GM21367 (cell line): ENCODE measurements around the gene MIX23.

Source experiments
- ATAC-seq: cut with Tn5 transposase; IDR thresholded peaks from one replicate; pipeline ENCODE4 v1.9.1; 2021; ENCODE audit not compliant: unreplicated experiment

Gene MIX23

DNA sequence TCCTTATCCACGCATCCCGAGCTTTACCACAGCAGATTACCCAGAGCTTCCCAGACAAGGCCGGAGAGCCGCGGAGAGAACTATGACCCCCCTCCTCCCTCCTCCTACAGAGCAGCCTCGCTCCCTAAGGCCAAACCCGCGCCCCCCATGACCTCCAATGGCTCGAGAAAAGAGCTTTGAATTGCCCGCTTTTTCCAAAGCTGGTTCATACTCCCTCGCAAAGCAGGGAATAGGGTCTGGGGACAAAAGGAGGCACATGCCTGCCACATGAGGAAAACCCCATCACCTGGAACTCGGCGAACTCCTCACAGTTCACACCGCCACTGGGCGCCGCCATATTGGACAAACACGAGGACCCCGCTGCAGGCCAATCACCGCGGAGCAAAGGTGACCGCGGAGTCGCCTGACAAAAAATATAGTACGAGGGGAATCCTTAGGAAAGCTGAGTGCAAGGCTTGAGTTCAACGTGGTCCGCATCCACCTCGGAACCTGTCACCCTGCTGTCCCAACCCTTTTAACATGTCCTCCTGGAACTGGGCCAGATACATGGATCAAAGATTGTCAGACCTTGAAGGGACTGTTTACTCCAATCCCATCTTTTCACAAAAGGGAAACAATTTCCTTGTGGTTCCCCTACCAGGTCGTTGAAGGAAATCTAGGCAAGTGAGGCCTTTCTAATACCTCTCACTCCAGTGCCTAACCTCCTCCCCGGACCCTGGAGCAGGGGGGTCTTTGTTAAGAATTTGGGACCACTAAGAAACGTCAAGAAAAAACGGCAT lies at the start of gene MIX23:
Gene MIX23 (minus strand): TSS at position 344 of the 779 bp plus-strand sequence. CDS start 7 bp downstream, at position 337.
- peak; percentile 39 for ATAC-seq

GRCh38 chr3:122430371-122430770 lies 47.3 kb upstream of the MIX23 start:
- no peak for ATAC-seq

DNA sequence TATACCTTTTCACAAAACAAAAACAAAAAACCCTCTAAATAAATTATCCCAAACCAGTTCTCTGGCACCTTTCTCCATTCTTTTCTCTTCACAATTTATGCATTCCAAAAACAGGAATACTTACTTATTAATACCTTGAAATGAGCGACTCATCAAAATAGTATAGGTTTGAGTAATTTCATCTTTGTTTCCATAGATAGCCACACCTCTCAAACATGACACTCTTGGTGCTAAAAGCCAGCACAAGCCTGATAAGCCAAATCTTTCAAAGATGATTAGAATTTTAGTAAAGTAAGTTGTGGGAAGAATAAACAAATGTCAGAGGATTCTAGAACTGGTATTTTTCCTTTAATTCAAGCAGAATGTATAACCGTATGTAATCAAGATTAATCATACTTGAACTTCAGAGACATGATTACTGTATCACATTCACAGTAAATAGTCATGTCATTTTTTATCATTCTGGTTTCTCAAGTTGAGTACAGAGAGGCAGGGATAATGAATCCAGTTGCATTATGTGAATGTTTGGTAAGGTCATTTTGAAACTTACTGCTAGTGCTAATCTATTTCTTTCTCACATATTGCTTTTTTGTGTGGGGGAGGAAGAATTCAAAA lies 44.9 kb upstream of the MIX23 start:
- ATAC-seq, result no peak

DNA sequence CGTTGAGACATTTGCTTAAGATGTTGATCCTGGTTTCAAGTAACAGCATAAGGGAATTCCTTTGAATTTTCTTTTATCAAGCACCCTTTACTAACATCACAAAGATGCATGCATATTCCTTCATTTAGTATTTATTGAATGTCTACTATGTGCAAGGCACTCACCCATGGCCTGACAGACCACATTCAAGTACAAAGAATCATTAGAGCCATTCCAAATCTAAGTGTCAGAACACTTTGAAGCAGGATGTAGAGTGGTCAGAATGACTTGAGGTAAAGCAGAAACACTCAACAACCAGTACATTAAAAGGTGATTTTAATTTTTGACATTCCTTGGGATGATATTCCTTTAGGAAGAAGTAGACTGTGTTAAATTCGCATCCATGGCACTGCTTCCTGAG lies 38.8 kb upstream of the MIX23 start:
- ATAC-seq, result no peak

- no peak for ATAC-seq
Measured at GRCh38 chr3:122421101-122421500, 38.1 kb upstream of the MIX23 start.

DNA sequence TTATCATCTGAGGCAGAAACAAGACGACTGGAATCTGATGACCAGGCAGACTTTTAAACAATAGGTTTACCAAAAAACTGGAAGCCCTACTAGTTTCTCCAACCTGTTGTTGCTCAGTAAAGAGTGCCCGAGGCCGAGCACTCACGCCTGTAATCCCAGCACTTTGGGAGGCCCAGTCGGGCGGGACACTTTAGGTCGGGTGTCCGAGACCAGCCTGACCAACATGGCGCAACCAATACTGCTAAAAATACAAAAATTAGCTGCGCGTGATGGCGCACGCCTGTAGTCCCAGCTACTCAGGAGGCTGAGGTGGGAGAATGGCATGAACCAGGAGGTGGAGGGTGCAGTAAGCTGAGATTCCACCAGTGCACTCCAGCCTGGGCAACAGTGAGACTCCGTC lies 33.9 kb upstream of the MIX23 start:
- no peak for ATAC-seq

- peak; percentile 81 for ATAC-seq
Measured at GRCh38 chr3:122415762-122416654, 33.0 kb upstream of the MIX23 start, which contains the start of gene WDR5B. WDR5B (minus strand) TSS chr3:122416062; CDS start chr3:122415528, 534 bp downstream.

- ATAC-seq, result peak; percentile 43
Measured at GRCh38 chr3:122415104-122415744, 32.2 kb upstream of the MIX23 start.

GRCh38 chr3:122414391-122414790 lies 31.4 kb upstream of the MIX23 start:
- no peak for ATAC-seq

DNA sequence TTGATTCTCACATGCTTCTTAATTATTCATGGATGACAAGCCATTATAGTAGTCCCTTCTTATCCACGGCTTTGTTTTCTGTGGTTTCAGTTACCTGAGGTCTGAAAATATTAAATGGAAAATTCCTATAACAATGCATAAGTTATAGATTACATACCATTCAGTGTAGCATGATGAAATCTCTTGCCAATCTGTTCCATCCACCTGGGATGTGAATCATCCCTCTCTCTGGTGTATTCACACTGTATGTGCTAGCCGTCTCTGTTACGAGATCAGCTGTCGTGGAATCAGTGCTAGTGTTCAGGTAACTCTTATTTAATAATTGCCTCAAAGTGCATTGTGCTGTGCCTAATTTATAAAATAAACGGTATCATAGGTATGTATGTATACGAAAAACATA lies 27.6 kb upstream of the MIX23 start:
- ATAC-seq, result no peak

DNA sequence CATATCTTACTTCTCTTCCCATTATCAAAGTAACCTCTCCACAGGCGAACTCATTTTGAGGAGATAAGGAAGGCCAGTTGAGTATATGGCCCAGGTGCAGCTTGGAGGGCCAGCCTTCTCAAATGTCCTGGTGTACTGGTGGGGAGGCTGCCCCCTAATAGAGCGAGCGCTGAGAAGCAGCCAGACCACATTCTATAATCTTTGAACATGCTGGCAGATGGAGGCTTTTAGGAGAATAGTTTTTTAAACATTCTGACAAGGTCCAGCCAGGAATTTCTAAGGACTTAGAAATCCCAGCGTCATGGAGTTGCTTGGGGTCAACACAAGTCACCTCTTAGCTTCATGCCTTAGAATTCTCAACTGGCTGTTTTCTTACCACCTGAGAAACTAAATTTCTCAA lies 27.1 kb upstream of the MIX23 start:
- no peak for ATAC-seq

DNA sequence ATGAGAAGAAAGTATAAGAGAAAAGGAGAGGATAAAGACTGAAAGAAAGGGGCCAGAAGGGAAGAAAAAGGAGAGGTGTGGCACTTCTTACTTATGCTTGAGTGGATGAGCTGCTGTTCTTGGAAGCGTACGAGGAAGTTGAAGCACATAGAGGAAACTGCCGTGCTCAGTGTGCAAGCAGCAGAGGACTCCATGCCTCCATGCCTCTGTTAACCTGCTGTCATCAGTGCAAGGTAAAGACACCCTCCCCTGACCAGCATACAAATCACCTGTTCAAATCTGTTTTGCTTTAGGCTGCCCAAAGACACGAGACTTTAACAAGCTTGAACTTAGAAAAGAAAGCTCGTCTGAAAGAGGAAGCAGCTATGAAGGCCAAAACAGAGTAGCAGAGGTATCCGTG lies 26.4 kb upstream of the MIX23 start:
- ATAC-seq, result no peak

GRCh38 chr3:122407946-122408345 lies 24.9 kb upstream of the MIX23 start:
- ATAC-seq, result no peak

- ATAC-seq, result no peak
Measured at GRCh38 chr3:122406198-122406597, 23.2 kb upstream of the MIX23 start.

- no peak for ATAC-seq
Measured at GRCh38 chr3:122405015-122405414, 22.0 kb upstream of the MIX23 start.

DNA sequence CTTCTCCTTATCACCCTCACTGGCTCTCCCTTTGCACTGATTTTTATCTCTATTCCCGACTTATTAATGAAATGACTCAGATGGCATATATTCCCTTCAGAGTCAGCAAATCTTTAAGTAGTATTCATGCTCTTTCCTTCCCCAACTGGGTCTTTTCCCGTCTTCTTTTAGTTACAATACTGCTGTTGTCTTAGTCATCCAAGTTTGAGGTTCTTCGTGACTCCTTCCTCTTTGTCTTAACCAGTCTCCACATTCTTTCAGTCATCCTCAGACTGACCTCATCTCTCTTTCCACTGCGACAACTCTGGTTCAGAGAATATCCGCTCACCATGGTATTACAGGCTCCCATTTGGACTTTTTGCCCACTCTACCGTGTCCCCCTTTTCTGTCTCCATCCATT lies 20.5 kb upstream of the MIX23 start:
- ATAC-seq, result no peak

GRCh38 chr3:122398920-122399319 lies 15.9 kb upstream of the MIX23 start:
- ATAC-seq, result no peak

- ATAC-seq, result no peak
Measured at GRCh38 chr3:122397201-122397600, 14.2 kb upstream of the MIX23 start.

- no peak for ATAC-seq
Measured at GRCh38 chr3:122396511-122396910, 13.5 kb upstream of the MIX23 start.

DNA sequence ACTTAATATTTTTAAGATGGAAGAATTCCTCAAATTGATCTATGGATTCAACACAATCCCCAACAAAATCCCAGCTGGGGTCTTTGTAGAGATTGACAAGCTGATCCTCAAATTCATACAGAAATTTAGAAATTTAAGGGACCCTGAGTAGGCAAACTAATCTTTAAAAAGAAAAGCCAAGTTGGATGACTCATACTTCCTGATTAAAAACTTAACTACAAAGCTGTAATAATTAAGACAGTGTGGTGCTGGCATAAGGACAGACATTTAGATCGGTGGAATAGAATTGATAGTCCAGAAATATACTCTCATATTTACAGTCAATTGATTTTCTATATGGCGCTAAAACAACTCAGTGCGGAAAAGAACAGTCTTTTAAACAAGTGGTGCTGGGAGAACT lies 12.6 kb upstream of the MIX23 start:
- no peak for ATAC-seq

DNA sequence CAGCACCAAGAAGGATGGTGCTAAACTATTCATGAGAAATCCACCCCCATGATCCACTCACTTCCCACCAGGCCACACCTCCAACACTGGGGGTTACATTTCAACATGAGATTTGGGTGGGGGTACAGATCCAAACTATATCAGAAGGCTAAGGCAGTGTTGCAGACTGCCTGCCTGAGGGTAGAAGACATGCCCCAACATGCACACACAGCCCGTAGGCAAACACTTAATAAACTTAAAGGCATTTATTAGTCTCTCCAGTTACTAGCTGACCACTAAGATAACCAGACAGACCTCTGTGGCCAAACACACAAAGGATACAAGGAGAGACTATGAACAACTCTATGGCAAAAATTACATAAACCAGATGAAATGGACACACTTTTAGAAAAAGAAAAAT lies 11.1 kb upstream of the MIX23 start:
- ATAC-seq, result no peak
